Heart left ventricle (tissue), 16 donors: ENCODE data around the gene POLR2C. TPM values are rescaled to one million over a fixed set of nuclear protein-coding genes. Genes with fewer than 3 reads are reported as not detected.

Experiments
- ATAC-seq, 4 donors: fragments of 200-7000 bp; cut with Tn5 transposase; one replicate each; pipeline ENCODE4 v1.9.1; 2020 to 2022; ENCODE audit warnings: moderate library complexity in 4 of 4, mild to moderate bottlenecking in 3 of 4, moderate number of reproducible peaks in 1 of 4
- DNase-seq, 5 donors: peaks; one replicate each; pipeline ENCODE4 v3.0.0-alpha.2; 2020
- H3K27ac ChIP-seq, 12 donors: fragments of 200-600 bp; sonication (generic) in 4 of 12; one replicate each; pipeline versions ENCODE4 v1.5.0 to v1.8.0; 2016 to 2022; ENCODE audit warnings: mild to moderate bottlenecking in 2 of 12
- H3K27me3 ChIP-seq, 9 donors: fragments of 200-600 bp; sonication (generic) in 2 of 9; one replicate each; pipeline versions ENCODE4 v1.5.1 to v1.8.0; 2016 to 2022; ENCODE audit warnings: mild to moderate bottlenecking in 3 of 9
- H3K36me3 ChIP-seq, 9 donors: fragments of 200-600 bp; sonication (generic) in 2 of 9; one replicate each; pipeline versions ENCODE4 v1.5.0 to v1.8.0; 2018 to 2022; ENCODE audit warnings: mild to moderate bottlenecking in 2 of 9
- H3K4me1 ChIP-seq, 12 donors: fragments of 200-600 bp; sonication (generic) in 4 of 12; one replicate each; pipeline versions ENCODE4 v1.5.0 to v1.8.0; 2016 to 2022; ENCODE audit warnings: mild to moderate bottlenecking in 3 of 12
- H3K4me3 ChIP-seq, 12 donors: fragments of 200-600 bp; sonication (generic) in 4 of 12; one replicate each; pipeline versions ENCODE4 v1.5.0 to v1.8.0; 2017 to 2022; ENCODE audit warnings: mild to moderate bottlenecking in 9 of 12, moderate library complexity in 4 of 12
- H3K9me3 ChIP-seq, 12 donors: fragments of 200-600 bp; sonication (generic) in 4 of 12; one replicate each; pipeline versions ENCODE4 v1.5.0 to v1.8.0; 2016 to 2022; ENCODE audit warnings: mild to moderate bottlenecking in 1 of 12
- CTCF ChIP-seq, 12 donors: fragments of 200-600 bp; sonication (generic) in 4 of 12; IDR thresholded peaks; one replicate each; pipeline versions ENCODE4 v1.5.0 to v1.8.0; 2018 to 2022; ENCODE audit warnings: antibody characterized with exemption in 12 of 12, mild to moderate bottlenecking in 5 of 12
- POLR2A ChIP-seq, 2 donors: fragments of 450-650 bp; IDR thresholded peaks; one replicate each; pipeline ENCODE4 v1.6.1; 2017; ENCODE audit warnings: antibody characterized with exemption in 2 of 2, mild to moderate bottlenecking in 2 of 2, moderate library complexity in 2 of 2
- WGBS, 4 donors: extraction: QIAGEN DNeasy Blood & Tissue Kit in 2 of 4; methylation state at CpG; one replicate each; pipeline versions ENCODE4 v1.1.5 to v1.1.7; 2013 to 2018; 5-methylcytosine and 5-hydroxymethylcytosine counted together
- intact Hi-C, 10 donors: fragments of 100-400 bp; cut with DNase I; formaldehyde crosslinking; loops; one replicate each; pipeline versions ENCODE4 v1.11.1 to v1.14.2; 2022
- polyA plus RNA-seq, 2 donors: library from polyadenylated mRNA; stranded (reverse); fragments of 200-250 nt; gene quantifications; one replicate each; pipeline ENCODE4 v1.2.3, GENCODE V29; 2013
- total RNA-seq, 9 donors: library from RNA; depleted of rRNA in 2 of 9; stranded (reverse); fragments of >200 nt in 2 of 9; fragmentation: NEBNext Ultra II Directional in 3 of 9; extraction: Animal tissue kit (Norgen Biotek cat#: 25700) in 3 of 9; gene quantifications; one replicate each; pipeline versions ENCODE4 v1.1.0 to v1.2.4, GENCODE V29; 2016 to 2023
- donor health status: ischemic (EF 13 %, LVEDD 7.1; RV severe dilation, severe dysfunction).
- donor health status: healthy with polysubstance abuse.
- donor health status: DM: no; HTN: yes; CAD: no.
- donor health status: DM: no; HTN: no; CAD: no.
- donor health status: ischemic (EF 25% LVEDD 6.9; RV normal size, moderate dysfunction).
- donor health status: ischemic (EF 25% LVEDD 5.7; RV mildly dilated, moderate dysfunction).
- donor health status: healthy.
- donor health status: DM: yes; HTN: yes; CAD: no.
- donor health status: ischemic (EF 35%, LVEDD 5.7; RV mildly dilated, moderate dysfunction).
- donor health status: nonischemic (EF 11% LVEDD 7.7; RV severe dilation, severe dysfunction).
- donor health status: DM: yes; HTN: yes; CAD: no.
- donor health status: PGD.
- donor health status: ischemic (EF 29% LVEDD 5.4; RV normal size, mild dysfunction).
- donor health status: nonischemic (EF 23%, LVEDD 6.1; RV moderate dilation, normal function).

POLR2C gene
- total and polyA plus RNA-seq, 11 donors = 19.9 to 99.8 (median 48.7) TPM

DNA sequence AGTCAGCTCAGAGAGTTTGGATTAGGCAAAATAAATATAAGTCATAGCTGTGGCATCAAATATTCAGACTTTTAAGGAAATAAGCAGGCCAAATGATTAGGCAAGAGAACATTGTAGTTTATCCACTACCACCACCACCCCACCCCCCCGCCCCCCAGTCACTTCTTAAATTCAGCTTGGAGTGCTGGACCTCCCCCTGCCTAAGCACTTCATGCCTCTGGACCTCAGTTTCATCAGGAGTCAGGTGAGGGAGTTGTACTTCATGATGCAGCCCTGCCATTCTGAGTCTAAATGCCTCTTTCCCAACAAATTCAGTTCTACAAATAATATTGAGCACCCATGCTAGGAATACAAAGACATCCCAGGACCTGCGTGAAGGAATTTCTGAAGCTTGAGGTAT lies 2.0 kb downstream of the POLR2C start:
- ATAC-seq (no peak), DNase-seq (no peak)
- no peaks in the 10 kb centered on the region for H3K27me3 ChIP-seq
- no peak overlapping the region for H3K4me3 ChIP-seq
- H3K36me3 ChIP-seq = peaks cover 0 to 82% (median 74%) of the 10 kb centered on the region in 9 donors
- 91 to 98% (median 96%) methylated on average over 2 of the region's 2 CpGs for WGBS, 4 donors
- H3K27ac ChIP-seq = no peak overlapping the region
- no peak for TF ChIP-seq POLR2A (IDR thresholded peaks at IDR 0.05)
- TF ChIP-seq CTCF (IDR thresholded peaks at IDR 0.05) = no peak
- H3K4me1 ChIP-seq = peaks cover 0 to 32% (median 20%) of the 10 kb centered on the region in 12 donors
- H3K9me3 ChIP-seq = no peaks in the 10 kb centered on the region
- intact Hi-C loops = loop anchor here in 2 of 10 donors (5.0 kb wide), 1 partner anchor 53 kb away; no protein-coding TSS in a partner anchor

GRCh38 chr16:57468346-57468745 lies 5.9 kb downstream of the POLR2C start:
- H3K27me3 ChIP-seq = no peaks in the 10 kb centered on the region
- no peak for TF ChIP-seq POLR2A (IDR thresholded peaks at IDR 0.05)
- TF ChIP-seq CTCF (IDR thresholded peaks at IDR 0.05) = no peak
- WGBS, 4 donors = 86 to 96% (median 90%) methylated on average over 2 of the region's 2 CpGs

GRCh38 chr16:57469046-57469445 lies 6.6 kb downstream of the POLR2C start:
- 83 to 89% (median 86%) methylated on average over 11 of the region's 11 CpGs for WGBS, 4 donors
- H3K36me3 ChIP-seq = peaks cover 0 to 100% (median 96%) of the 10 kb centered on the region in 9 donors
- no peak for ATAC-seq

More at GRCh38 chr16:57468346-57468745, 5.9 kb downstream of the POLR2C start:
- Histone ChIP-seq H3K9me3 (no peaks in the 10 kb centered on the region), H3K4me3 (no peak overlapping the region), H3K27ac (no peak overlapping the region), H3K4me1 (peaks cover 0 to 48% (median 28%) of the 10 kb centered on the region in 12 donors), H3K36me3 (peaks cover 0 to 98% (median 93%) of the 10 kb centered on the region in 9 donors)
- DNase-seq (no peak), ATAC-seq (no peak)
- intact Hi-C loops = no loop called here

More at GRCh38 chr16:57469046-57469445, 6.6 kb downstream of the POLR2C start:
- H3K4me3 ChIP-seq = no peak overlapping the region
- H3K27me3 ChIP-seq = no peaks in the 10 kb centered on the region
- TF ChIP-seq CTCF (IDR thresholded peaks at IDR 0.05) (no peak), POLR2A (IDR thresholded peaks at IDR 0.05) (no peak)
- intact Hi-C loops = no loop called here
- H3K27ac ChIP-seq = no peak overlapping the region
- DNase-seq = no peak
- peaks cover 0 to 41% (median 21%) of the 10 kb centered on the region in 12 donors for H3K4me1 ChIP-seq
- H3K9me3 ChIP-seq = no peaks in the 10 kb centered on the region
